NOMO-1 (cell line): ENCODE results near the gene INSL3.

ENCODE experiments used
- DNase-seq, 2 experiments: peaks; one replicate each; lab custom pipeline; 2025; ENCODE audit not compliant: unreplicated experiment in 2 of 2; lab: John Stamatoyannopoulos, UW

INSL3 gene

DNA sequence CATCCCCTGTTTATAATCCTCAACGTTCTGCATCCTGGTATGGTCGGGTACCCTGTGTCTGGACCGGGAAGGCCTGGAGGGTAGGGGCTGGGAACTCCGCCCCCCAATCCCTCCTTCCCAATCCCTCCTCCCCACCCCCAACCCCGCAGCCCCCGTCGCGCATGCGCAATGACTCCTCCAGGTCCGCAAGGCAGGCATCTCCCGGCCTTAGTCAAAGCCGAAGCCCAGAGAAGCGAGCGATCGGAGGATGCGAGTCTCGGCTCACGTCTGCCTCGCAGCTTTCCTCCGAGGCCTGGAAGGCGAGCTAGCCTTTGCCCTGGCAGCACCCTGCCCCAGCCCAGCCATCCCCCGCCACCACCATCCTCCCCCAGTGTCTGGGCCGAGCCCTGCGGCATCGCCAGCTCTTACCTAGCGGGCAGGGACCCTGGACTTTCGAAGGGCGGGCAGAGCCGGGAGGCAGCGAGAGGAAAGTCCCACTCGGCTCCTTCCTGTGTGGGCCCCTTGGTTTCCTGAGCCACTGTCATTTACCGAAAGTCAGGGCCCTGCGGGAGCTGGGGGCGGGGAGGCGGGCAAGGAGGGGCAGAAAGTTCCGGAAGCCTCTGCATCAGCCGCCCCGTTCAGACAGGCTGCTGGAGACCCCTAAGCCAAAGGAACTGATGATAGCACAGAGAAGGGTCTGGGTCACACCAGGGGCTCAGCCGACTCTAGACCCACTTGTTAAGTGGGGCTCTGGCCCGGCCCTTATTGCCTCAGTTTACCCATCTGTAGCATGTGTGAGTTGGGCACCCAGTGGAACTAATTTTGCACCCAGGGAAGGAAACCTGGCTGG, 26.4 kb upstream of the INSL3 start, which contains the start of gene JAK3:
JAK3 (minus strand) TSS at position 445 of the 829 bp plus-strand sequence. CDS start 3,565 bp downstream, outside the sequence.
- peak; percentile 55 to 57 for DNase-seq

DNA sequence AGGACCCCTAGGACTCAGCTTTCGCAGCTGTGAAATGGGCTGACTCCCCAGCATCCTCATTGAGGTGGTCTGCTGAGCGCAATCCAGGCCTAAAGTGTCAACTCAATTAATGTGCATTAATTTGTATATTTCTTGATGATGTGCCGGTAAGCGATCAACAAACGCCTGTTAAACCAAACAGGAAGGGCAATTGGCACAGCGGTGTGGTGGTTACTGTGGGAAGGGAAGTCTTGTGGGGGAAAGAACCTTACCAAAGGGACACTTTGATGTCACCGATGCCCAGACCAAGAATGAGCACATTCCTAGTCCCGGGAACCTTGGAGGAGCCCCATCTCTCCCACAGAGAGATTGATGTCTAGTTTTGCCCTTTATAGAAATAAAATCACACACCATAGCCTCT, 24.8 kb upstream of the INSL3 start:
- no peak for DNase-seq

GRCh38 chr19:17843908-17844490, 22.7 kb upstream of the INSL3 start:
- DNase-seq, result no peak

DNA sequence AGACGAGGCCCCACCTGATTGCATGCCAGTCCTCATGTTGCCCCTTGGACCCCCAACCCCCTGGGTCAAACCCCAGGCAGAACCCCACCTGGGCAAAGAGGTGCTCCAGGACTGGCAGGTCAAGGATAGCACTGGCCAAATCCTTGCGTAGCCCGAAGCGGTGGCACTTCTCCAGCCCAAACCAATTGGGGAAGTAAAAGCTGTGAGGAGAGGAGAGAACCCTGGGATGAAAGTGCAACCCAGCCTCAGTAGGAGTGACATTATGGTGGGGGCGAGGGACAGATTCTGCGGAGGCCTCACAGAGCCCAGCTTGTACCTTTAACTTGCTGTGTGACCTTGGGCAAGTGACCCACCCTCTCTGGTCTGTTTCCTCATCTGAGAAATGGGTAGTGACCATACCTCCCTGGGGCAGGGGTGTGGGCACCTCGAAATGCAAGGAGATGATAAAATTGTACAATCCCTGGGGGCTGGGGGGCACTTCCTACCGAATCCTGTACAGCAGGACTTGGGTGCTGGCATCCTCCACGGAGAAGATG, 22.0 kb upstream of the INSL3 start:
- DNase-seq, result no peak

DNA sequence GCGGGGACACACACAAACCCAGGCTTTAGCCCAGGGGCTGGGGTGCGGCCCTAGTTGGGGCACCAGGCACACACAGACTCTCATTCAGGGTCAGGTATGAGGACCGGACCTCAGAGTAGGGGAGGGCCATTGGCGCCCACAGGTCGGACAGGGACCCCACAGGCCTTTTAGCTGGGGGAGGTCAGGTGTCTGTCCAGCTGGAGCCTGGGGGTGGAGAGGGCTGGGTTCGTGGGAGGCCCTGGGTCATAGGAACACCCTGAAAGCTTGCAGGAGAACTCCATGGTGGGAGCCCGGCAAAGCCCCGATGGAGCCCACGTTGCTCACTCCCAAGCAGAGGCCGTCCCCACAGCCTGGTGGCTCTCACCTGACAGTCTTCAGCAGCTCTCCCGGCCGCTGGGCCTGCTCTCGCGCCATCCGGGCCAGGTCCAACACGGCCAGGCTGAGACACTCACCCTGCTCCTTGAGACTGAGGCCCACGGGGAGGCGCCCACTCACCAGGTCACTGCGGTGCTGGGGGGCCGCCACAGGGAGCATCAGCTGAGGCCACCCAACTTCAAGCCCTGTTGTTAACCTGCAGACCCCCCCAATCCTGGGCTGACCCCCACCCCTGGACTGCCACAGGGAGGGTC, 21.5 kb upstream of the INSL3 start:
- no peak for DNase-seq

DNA sequence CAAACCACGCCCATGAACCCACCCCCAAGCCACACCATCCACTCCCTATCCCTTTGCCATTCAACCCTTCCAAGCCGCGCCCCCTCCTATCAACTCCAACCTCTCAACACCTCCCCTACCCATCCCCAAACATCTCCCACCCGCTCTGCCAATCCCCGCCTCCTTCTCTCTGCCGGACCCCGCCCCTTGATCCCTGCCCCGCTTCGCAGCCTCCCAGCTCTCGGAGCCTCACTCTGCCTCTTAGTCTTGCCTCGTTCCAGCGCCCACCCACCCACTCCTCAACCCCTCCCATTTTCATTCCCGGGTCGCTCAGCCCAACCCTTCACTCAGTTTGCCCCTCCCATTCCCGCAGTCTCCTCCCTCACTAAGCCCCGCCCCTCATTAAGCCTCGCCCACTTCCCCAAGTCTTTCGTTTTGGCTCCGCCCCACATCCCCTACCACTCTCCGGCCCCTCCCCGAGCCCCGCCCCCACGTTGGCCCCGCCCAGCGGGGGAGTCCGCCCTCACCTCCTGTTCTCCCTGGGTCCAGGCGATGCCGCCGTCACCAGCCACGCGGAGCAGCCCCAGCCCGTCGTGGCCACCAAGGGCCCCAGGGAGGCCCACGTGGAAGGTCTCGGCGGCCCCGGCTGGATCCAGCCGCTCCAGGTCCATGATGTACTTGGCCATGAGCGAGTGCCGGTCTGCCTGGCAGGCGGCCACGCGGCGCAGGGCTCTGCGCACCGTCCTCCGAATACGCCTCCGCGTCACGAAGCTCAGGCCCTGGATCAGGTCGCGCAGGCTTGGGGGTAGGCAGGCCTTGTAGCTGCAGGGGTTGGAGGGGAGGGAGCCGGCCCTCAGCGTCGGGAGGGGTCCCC, 20.7 kb upstream of the INSL3 start:
- no peak for DNase-seq

GRCh38 chr19:17841371-17841809, 20.1 kb upstream of the INSL3 start:
- no peak for DNase-seq

GRCh38 chr19:17840019-17840418, 18.7 kb upstream of the INSL3 start:
- no peak for DNase-seq

DNA sequence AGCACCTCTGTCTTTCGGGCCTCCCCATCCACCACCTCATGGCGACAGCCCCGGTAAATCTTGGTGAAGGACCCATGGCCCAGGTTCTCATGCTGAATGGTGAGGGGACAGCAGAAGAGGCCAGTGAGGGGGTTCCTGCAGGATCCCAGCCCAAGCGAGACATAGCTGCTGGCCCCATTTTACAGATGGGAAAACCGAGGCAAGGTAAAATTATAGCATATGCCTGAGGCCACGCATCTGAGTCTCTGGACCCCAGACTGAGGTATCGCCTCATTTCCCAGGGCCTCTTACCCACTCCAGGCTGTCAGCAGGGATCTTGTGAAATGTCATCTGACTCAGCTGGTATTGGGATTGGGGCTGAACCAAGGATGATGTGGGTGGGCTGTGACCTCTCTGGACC, 16.7 kb upstream of the INSL3 start:
- DNase-seq, result no peak

- no peak for DNase-seq
Observed at GRCh38 chr19:17836530-17836929, 15.2 kb upstream of the INSL3 start.

DNA sequence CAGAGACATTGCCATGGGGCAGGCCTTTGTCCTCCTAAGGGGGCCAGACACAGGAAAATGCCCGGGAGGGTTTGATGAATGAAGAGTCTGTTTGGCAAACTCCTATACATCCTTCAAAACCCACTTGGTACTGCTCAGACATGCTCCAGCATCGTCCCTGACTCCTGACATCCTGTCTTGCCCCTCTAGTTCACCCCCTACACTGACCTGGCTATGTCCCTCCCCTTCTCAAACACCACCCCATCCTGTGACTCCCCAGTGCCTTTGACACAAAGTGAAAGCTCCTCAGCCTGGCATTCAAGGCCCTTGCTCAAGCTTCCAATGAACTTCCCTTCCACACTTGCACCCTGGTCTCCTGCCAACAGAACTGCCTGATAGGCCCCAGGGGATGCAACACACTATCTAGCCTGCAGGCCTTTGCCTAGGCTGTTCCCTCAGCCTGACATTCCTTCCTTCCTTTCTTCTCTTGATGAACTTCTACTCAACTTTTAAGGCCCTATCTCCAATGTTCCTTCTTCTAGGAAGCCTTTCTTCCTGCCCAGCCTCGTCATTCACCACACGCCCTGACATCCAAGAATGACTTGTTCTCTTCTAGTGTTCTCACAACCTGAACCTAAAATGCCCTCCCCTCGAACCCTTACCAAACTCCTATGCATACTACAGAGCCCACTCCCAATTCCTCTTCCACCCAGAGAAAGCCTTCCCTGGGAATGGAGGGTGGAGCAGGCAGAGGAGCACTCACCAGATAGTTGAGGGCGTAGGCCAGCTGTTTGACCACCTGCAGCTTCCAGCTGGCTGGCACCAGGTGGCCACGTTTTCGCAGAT, 14.1 kb upstream of the INSL3 start:
- DNase-seq, result no peak

GRCh38 chr19:17834350-17835181, 13.2 kb upstream of the INSL3 start:
- DNase-seq, result no peak

DNA sequence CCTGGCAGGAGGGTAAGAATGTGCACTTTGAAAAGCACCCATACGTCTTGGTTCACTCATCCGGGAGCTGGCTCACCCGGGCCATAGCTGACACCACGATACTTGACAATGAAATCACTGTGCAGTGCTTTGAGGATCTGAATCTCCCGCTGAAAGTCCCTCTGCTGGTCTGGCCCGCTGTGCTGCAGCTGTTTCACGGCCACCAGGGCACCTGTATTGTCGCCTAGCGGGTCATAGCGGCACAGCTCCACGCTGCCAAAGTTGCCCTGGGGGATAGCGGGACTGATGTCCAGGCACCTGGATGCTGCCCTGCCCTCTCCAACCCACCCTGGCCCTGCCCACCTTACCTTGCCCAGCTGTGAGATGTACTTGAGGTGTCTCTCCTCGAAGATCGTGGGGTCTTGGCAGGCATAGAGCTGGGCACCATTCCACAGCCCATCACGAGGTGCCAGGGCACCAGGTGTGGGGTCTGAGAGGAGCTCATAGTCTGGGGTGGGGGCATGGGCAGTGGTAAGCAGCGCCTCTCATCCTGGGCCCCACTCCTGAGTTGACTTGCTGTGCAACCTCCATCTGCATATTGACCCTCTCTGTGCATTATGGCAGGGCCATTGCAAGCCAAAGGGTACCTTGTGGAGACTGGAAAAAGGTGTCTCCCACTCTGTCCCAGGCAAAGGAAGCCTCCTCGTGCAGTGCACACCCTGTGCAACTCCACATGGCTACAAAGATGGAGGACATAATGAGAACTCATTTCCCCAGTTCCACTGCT, 11.3 kb upstream of the INSL3 start:
- no peak for DNase-seq

GRCh38 chr19:17831419-17831888, 10.1 kb upstream of the INSL3 start:
- DNase-seq, result no peak

DNA sequence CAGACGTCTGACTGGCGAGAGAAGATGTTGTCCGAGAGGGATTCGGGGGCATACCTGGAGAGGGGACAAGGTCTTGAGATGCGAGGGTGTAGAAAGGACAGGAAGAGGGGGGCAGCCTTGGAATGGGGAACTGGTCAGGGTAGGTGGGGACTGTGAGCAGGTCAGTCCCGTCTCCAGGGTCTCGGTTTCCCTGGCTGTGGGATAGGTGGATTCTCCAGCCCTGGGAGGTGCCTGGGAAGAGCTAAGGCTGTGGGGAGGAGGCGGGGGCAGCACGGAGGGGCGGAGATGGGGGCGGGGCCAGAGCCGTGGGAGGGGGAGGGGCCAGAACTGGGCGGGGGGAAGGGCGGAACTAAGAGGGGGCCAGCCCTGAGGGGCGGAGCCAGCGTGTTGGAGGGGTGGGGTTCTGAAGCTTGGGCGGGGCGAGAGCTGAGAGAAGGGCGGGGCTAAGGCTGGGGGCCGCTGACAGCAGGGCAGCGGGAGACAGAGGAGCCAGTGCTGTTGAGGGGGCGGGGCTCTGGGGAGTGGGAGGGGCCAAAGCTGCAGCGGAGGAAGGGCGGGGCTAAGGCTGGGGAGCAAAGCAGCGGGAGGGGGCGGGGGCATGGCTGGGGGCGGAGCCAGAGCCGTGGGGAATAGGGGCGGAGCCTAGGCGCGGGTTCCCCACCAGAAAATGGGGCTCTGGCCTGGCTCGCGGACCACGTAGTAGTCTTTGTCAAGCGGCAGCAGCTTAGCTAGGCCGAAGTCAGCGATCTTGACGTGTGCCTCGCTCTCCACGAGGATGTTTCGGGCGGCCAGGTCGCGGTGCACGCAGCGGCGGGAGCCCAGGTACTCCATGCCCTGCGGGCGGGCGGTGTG, 9.5 kb upstream of the INSL3 start:
- DNase-seq, result no peak

DNA sequence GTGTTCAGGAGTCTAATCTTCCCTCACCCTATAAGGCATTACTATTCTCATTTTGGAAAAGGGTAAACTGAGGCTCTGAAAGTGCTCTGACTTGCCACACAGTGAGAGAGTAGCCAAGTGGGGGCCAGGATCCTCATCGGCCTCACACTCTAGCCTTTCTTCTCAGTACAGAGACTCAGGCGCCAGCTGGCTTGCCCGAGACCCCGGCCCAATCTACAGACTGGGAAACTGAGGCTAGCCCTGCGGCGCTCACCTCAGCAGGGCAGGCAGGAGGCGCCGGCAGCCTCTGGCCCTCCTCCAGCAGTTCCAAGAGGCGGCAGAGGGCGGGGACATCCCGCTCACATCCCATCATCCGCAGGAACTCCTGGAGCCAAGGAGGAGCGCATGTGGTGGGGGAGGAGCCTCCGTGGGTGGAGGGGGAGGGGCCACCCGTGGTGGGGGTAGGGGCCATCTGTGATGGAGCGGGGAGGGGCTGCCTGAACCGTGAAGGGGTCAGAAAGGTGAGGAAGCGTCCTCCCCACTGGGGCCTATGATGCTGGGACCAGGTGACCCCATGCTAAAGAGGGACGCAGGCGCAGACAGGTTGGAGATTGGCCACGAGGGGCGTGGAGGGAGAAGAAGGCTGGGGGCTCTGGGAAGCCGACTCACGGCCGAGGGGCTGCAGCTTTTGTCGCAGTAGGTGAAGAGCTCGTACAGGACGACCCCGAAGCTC, 8.7 kb upstream of the INSL3 start:
- no peak for DNase-seq
